HG03378 (cell line): ENCODE results near the gene WDR31.
"Not testable (repeated sequence)": the region's sequence is repeated elsewhere in the genome, so short reads cannot be mapped to it uniquely, and the experiment has no call there.

Source experiments
- ATAC-seq: cut with Tn5 transposase; IDR thresholded peaks from one replicate; pipeline ENCODE4 v1.9.1; 2021; ENCODE audit warnings: mild to moderate bottlenecking, moderate library complexity; ENCODE audit not compliant: unreplicated experiment

Gene WDR31

DNA sequence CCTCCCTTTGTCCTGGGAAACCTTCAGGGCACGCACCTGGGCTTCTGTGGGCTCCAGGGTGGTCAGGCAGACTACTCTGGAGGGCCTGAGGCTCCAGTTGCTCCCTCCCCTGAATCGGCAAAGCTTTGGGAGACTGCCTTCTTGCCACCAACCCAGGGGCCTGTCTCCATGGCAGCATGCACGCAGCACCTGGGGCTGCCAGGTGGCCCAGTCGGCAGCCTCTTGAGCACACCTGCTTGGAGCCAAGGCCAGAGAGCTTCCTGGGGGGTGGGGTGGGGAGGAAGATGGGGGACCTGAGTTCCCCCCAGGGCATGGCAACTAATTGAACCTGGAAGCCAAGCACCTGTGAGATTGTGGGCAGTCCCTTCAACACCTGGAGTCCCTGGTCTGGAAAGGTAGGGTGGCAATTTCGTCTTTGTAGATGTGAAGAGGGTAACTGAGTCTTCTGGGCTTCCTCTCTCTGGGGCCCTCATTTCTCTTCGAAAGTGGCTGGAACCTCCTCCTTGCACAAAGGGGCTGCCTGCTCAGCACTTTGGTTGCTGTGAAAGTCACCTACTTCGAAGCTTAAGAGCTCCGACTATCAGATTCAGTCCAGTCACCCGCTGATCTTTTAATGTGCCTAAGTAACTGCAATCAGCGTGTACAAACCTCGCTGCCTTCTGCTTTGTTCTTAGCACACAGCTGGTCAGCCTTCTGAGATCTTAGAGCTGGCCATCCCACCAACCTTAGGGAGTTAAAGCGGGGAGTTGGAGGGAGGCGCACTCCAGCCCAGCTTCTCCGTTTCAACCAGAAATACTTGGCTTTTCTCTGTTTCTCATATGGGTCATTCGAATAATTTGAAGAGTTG lies 40.9 kb downstream of the WDR31 start:
- no peak for ATAC-seq

DNA sequence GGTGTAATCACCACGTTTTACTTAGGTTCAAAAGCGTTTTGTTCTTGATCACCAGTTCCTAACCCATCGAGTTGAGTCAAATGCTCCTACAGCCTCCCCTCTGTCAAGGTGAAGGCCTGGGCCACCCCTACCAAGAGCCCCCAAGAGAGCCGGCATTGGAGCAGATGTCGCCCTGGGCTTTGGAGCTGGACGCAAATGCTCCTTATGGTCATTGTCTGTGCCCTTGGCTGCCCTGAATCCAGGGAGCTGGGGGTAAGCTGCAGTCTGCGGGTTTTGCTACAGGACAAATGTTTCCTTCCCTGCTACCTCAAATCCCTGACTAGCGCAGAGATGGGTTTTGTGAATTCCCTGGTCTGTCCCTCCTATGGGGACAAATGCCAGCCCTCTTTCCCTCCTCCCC lies 41.8 kb downstream of the WDR31 start:
- ATAC-seq: no peak

DNA sequence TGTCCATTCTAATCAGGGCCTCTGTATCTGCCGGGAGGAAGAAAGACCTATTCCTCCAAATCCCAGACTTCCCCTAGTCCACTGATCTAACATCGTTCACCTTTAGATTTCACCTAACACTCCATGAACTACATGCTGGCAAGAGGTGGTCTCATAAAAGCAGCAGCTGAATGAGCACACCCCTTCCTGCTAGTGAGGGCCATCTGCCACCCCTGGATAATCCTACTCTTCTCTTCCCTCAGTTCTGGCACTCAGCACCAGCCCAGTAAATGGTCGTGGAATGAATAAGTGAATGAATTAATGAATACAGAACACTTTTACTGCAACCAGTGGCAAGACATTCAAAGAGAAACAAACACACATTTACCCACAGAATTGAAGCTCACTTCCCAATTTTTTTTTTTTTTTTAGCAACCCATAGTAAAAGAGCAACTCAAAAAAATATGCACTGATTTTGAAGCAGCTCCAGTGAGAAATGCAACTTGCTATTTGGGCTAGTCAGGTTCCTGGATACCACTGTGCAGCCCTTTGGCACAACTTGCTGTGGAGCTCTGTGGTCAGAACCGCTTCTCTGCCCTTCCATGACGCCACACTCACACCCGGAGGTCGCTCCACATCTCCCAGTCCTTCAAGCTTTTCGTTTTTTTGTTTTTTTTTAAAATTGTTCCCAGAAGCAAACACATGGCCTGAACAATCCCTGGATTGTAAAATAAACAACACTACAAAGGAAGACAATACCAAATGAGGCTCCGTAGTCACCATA lies 43.1 kb downstream of the WDR31 start:
- no peak for ATAC-seq

DNA sequence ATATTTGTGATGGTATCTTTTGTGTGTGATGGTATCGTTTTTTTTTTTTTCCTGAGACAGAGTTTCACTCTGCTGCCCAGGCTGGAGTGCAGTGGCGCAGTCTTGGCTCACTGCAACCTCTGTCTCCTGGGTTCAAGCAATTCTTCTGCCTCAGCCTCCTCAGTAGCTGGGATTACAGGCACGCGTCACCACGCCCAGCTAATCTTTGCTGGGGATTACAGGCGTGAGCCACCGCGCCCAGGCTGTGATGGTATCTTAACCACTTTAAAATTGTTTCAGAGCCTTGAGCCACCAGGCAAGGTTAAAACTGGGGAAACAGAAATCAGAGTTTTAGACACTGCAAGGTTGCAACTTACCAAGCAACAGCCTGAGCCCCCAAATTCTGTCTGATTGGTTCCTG lies 43.8 kb downstream of the WDR31 start:
- not testable (repeated sequence) for ATAC-seq

DNA sequence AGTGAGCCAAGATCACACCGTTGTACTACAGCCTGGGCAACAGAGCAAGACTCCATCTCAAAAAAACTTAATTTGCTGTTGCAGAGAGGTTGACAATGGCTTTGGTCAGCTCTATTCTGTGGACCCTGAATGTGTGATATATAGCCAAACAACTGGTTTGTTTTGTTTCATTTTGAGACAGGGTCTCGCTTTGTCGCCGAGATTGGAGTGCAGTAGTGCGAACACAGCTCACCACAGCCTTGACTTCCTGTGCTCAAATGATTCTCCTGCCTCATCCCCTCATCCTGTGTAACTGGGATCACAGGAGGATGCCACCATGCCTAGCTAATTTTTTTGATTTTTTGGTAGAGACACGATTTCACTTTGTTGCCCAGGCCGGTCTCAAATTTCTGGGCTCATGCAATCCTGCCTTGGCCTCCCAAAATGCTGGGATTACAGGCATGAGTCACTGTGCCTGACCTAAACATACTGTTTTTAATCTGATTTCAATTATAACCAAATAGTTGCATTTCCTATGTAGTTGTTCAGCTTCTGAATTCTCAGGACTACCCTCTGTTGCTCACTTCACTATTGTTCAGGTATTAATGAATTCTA lies 46.7 kb downstream of the WDR31 start:
- no peak for ATAC-seq

DNA sequence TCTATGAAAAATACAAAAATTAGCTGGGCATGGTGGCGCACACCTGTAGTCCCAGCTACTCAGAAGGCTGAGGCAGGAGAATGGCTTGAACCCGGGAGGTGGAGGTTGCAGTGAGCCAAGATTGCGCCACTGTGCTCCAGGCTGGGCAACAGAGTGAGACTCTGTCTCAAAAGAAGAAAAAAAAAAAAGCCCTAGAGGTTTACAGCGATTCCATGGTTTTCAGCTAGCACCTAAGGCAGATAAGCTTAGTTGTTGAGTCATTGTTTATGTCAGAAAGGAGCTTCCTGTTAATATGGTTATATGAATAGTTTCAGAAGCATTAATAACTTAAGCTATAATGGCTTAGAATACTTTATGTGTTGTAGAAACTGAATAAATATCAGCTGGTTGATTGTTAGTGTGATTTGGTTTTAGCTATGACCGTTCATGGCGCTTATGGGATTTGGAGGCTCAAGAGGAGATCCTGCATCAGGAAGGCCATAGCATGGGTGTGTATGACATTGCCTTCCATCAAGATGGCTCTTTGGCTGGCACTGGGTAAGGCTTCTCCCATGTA lies 49.9 kb downstream of the WDR31 start:
- no peak for ATAC-seq

DNA sequence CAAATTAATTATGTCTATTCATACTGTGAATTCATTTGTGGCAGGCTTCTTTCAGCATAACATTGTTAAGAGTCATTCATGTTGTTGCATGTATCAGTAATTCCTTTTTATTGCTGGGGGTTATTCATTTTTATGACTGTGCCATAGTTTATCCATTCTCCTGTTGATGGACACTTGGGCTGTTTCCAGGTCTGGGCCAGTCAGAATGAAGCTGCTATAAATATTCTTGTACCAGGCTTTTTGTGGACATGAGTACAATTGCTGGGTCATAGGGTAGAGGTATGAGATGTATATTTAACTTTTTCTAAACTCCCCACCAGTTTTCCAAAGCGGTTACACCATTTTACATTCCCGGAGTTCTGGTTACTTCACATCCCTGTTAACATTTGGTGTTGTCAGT lies 51.0 kb downstream of the WDR31 start:
- no peak for ATAC-seq

DNA sequence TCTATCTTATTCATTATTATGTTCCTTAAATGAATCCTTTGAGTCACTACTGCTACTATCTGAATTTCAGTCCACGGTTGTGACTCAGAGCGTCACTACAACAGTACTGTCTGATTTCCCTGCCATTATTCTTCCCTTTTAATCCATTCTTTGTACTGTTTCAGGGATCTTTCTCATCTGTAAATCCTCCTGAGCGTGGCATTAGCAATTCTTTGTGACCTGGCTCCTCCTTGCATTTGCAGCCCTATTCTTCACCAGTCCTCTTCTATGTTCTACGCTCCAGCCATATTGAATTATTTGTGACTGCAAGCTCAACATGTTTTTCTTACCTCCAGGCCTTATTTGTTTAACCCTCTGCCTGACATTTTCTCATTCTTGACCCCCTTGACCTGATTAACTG lies 58.7 kb downstream of the WDR31 start:
- ATAC-seq: no peak

DNA sequence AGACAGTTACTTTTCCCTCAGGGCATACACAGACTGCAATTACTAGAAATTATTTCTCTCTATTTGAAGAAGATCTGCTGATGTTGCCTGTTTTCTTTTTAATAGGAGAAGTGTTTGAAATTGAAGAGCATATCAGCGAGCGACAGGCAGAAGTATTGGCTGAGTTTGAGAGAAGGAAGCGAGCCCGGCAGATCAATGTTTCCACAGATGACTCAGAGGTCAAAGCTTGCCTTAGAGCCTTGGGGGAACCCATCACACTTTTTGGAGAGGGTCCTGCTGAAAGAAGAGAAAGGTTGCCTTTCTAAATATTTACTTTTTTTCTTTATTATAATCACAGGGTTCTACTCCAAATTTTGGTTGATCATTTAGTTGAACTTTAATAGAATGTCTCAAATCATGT lies 61.2 kb downstream of the WDR31 start:
- no peak for ATAC-seq

DNA sequence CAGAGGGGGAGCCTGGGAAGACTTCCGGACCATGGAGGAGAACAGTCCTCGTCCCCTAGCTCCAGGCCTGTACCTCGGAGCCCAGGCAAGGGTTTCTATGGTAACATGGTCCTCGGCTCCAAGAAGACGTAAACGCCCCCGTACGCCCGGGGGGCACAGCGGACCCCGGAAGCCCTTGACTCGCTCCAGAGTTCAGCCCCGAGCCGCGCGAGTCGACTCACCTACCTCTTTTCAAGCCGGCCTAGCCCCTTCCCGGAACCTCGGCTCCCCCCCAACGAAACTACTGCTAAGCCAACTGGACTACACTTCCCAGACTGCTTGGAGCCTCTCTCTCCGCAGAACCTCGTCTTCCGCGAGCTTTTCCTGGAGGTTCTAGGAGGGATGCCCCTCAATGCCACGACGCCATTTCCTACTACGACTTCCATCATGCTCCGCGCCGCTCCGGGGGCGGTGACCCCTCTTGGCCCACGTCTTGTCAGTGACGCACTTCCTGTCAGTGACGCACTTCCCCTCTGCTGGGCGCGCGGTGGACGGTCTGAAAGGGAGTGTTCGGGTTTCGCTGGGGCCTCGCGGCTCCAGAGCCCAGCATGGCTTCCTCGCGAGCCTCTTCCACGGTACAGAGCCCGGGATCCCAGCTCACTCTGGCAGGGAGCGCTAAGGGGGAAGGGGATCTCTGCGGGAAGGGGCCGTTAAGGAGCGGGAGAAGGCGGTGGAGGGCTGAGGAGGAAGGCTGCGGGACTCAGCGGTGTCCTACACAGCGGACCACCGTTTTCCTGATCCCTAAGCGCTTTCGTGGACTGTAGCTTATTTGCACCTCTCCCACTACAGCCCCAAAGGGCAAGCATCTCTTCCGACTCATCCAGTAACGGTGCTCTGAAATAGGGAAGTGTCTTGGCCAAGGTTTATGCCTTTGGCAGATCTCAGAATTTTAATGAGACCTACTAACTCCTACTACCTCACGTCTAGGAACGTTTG lies 64.6 kb downstream of the WDR31 start, which contains the start of the genes CDC26 and PRPF4:
Gene CDC26 (minus strand): TSS at position 416 of the 975 bp plus-strand sequence. CDS start 3,065 bp downstream, outside the sequence.
Gene PRPF4 (plus strand): TSS at position 502 of the 975 bp plus-strand sequence. CDS start 86 bp downstream, at position 588.
- peak; percentile 98 for ATAC-seq

DNA sequence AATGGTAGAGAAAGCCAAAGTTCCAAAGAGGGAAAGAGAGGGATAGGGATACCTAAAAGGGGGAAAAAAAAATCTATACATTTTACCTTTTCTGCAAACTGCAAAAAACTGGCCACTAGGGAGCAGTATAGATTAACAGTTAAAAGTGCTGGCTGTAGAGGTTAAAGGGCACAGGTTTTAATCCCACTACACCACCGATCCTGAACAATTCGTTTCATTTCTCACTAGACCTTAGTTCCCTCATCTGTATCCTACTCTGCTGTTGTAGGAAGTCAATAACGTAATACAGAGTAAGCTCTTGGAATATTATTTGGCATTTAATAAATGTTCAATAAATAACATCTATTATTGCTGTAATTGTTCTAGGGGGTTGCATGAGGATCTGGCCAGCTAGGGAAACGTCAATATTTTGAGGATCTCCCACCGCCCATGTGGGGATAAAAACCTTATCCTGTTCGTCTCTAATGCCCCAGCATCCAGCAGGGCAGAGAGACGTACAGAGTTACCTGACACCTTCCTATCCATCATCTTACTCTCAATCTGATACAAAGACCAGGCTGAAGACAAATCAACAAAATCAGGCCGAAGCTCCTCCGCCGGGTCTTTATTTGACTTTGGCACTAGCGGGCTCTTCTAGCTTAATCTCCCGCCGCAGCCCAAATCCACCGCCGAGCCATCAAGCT lies 65.5 kb downstream of the WDR31 start:
- ATAC-seq: peak; percentile 1

DNA sequence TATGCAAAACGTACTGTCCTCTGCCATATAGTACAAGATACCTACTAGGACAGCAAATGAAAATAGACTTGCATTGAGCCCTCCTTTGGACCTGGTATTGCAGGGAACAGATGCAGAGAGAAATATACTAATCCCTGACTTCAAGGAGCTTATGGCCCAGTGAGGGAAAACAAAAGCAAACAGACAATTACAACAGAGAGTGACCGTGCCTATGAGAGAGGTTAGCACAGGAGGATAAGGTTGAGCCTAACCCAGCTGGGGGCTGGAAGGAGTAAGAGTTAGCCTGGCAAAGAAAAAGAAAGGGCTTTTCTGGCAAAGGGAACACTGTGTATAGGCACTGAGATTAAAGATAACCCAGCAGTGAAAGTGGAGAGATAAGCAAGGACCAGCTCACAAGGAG lies 70.2 kb downstream of the WDR31 start:
- no peak for ATAC-seq

DNA sequence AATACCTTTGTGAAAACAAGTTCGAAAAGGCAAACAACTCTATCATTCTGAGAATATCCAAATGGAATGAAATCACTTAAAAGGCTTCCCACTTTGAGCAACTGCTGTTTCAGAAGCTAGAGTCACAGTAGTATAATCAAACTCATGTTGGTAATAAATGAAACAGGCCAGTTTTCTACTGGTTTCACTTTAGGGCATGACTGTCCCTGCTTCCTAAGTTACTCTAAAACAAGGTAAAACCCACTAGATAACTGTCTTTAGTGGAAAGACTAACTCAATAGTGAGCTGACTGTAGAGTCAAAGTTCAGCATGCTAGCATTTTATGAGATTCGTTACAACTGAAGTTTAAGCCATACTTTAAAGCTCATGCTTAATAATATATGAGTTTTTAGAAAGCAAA lies 70.7 kb downstream of the WDR31 start:
- no peak for ATAC-seq

DNA sequence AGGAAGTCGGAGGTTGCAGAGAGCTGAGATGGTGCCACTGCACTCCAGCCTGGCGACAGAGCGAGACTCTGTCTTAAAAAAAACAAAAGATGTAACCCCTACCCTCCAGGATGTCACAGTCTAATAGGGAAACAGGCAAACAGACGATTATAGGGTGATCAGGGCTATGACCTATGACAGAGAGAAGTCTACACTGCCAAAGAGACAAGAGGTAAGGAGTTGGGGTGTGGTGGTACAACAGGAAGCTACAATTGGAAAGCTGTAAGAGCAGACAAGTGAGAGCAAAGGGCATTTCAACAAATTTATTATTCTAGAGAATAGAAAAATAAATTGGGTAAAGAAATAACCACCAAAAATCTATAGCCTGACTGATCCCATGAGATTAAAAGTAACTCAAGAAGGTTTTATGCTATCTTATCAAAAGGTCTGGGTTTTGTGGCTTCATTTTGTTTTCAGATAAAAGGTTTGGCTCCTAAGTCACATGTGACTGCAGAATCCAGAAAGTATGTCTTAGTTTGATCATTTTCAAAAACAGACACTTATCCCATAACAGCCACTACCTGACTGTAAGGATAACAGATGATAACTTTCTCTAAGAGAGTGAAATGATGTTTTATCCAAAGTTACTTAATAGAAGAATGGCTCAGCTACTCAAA lies 72.0 kb downstream of the WDR31 start:
- no peak for ATAC-seq

DNA sequence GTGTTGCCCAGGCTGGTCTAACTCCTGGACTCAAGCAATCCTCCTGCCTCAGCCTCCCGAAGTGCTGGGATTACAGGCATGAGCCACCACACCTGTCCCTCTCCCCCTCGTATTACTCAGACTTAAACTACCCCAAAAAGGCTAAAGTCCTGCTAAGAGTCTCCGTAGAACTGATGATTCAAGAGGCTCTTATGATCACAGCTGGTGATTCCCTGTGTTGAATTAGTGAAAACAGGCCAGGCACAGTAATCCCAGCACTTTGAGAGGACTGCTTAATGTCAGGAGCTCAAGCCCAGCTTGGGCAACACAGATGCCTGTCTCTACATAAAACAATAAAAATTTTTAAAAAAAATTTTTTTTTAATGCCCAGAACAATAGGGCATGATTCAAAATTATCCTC lies 73.9 kb downstream of the WDR31 start:
- no peak for ATAC-seq
